Measurements from ENCODE around the gene ZC3H14. TPM values are rescaled to one million over a fixed set of nuclear protein-coding genes. Genes with fewer than 3 reads are reported as not detected.

Gene ZC3H14
- total and polyA plus RNA-seq, 8 donors, result 16.2 to 37.1 (median 29.3) TPM

DNA sequence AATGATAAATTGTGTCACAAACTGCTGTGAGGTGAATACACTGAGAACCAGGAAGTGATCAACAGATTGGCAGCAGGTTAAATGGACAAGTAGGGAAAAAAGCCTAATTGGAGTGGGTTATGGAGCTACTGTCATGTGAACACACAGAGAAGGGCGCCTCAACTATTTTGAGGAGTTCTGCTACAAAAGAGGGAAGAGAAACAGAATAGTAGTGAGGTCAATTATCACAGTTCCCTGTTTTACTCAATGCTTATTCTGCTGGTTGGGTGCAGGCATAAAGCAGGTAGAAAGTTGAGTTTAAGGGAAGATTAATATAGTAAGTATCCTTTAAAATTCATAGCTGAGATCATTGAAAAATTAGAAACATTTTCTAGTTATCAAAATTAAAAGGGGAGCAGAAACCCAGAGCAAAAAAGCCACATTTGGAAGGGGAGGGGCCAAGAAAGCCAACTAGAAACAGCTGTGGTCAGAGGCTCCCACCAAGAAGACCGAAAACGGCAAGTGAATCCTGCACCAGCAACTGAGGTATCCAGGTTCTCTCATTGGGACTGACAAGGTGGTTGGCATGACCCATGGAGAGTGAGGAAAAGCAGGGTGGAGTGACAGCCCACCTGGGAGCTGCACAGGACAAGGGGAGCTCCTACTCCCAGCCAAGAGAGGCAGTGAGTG is 105.7 kb downstream of the ZC3H14 start:
- Histone ChIP-seq H3K4me1 (peaks cover 0 to 3% (median 0%) of the 10 kb centered on the region in 3 donors), H3K4me3 (no peak overlapping the region), H3K27ac (no peak overlapping the region), H3K9me3 (no peaks in the 10 kb centered on the region), H3K27me3 (no peaks in the 10 kb centered on the region), H3K36me3 (no peaks in the 10 kb centered on the region)
- intact Hi-C loops (cut with DNase I), result no loop called here
- DNase-seq (no peak), ATAC-seq (peak in 2 of 4 donors; percentile 55 to 71), FAIRE-seq (no peak)
- WGBS, 2 donors, result 88 to 92% methylated on average over 3 of the region's 3 CpGs
- TF ChIP-seq CTCF (IDR thresholded peaks at IDR 0.05), result no peak

GRCh38 chr14:88669346-88669745 is 106.5 kb downstream of the ZC3H14 start:
- ATAC-seq, result no peak
- DNase-seq, result no peak
- FAIRE-seq, result no peak
- intact Hi-C loops (cut with DNase I), result no loop called here
- H3K9me3 ChIP-seq, result no peaks in the 10 kb centered on the region
- peaks cover 0 to 3% (median 0%) of the 10 kb centered on the region in 3 donors for H3K4me1 ChIP-seq
- no peak overlapping the region for H3K27ac ChIP-seq
- TF ChIP-seq CTCF (IDR thresholded peaks at IDR 0.05), result no peak
- no peak overlapping the region for H3K4me3 ChIP-seq
- no peaks in the 10 kb centered on the region for H3K36me3 ChIP-seq
- H3K27me3 ChIP-seq, result no peaks in the 10 kb centered on the region
- WGBS, 2 donors, result 80 to 82% methylated on average over 4 of the region's 4 CpGs

Other genes starting within 250 kb of the ZC3H14 start
- gene KCNK10, start 239.8 kb upstream of the ZC3H14 start, total RNA-seq, result 1 to 10 TPM; 1.1 to 2.3 (median 1.2) TPM
- under 1 TPM; 0.42 to 0.75 TPM for gene KCNK10, start 239.8 kb upstream of the ZC3H14 start, polyA plus RNA-seq
- gene SPATA7, start 177.4 kb upstream of the ZC3H14 start, total RNA-seq, result 10 to 100 TPM in 1 of 6 donors, 1 to 10 TPM in 5; 5.4 to 10.5 (median 8.0) TPM
- 10 to 100 TPM in 1 of 2 donors, 1 to 10 TPM in 1; 6.1 to 16.8 TPM for gene SPATA7, start 177.4 kb upstream of the ZC3H14 start, polyA plus RNA-seq
- gene PTPN21, start 8.0 kb upstream of the ZC3H14 start, total RNA-seq, result 10 to 100 TPM; 10.1 to 13.6 (median 11.0) TPM
- 1 to 10 TPM; 5.0 to 7.2 TPM for gene PTPN21, start 8.0 kb upstream of the ZC3H14 start, polyA plus RNA-seq
- 1 to 10 TPM; 1.1 to 2.0 (median 1.3) TPM for gene EML5, start 229.9 kb downstream of the ZC3H14 start, total RNA-seq
- 1 to 10 TPM in 1 of 2 donors, under 1 TPM in 1; 0.65 to 1.4 TPM for gene EML5, start 229.9 kb downstream of the ZC3H14 start, polyA plus RNA-seq

Measured in pancreas (tissue), 10 donors.